Measurements from ENCODE around the gene ALG3.

DNA sequence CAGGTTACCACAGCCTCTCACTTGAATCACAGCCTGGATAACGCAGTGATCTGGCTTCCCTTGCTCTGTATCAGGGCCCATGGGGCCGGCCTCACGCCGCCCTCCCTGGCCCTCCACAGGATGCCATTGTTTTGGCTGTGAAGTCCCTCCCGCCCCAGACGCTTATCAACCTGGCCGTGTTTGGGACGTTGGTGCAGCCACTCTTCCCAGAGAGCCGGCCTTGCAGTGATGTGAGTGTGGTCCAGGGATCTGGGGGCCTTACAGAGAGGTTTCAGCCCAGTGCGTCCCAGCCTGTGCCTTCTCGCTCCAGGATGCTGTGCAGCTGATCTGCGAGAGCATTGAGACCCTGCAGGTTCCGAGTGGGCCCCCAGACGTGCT lies 12.7 kb downstream of the ALG3 start:
- TF ChIP-seq CTCF (IDR thresholded peaks at IDR 0.05; ENCODE audit: insufficient read depth, low read depth, low read length) (no peak), EZH2 (IDR thresholded peaks at IDR 0.05; ENCODE audit: insufficient read depth, low read length) (no peak)

All from astrocyte (in vitro differentiated cells and primary cell).